K562 (cell line): ENCODE data around the gene LAPTM4A. TPM values are rescaled to one million over a fixed set of nuclear protein-coding genes. Genes with fewer than 3 reads are reported as not detected.

Experiments used
- ETV1 ChIP-seq: fragments of 450-650 bp; conservative IDR thresholded peaks from 2 replicates; pipeline ENCODE4 v1.6.1; 2016; ENCODE audit warnings: missing genetic modification characterization, control low read depth, low read depth, missing compliant biosample characterization
- ETV6 ChIP-seq, 3 experiments: fragments of 150-350 bp in 1 of 3; sonication (generic) in 1 of 3; formaldehyde crosslinking in 1 of 3; IDR thresholded peaks; 2 replicates each; pipeline versions ENCODE4 v1.6.1 to v1.8.0; 2014 to 2022; ENCODE audit warnings: borderline replicate concordance in 2 of 3, low read depth in 2 of 3, antibody characterized with exemption in 1 of 3, low read length in 1 of 3, mild to moderate bottlenecking in 1 of 3, missing genetic modification reagents in 1 of 3
- MTA1 ChIP-seq: fragments of 450-650 bp; IDR thresholded peaks from 2 replicates; pipeline ENCODE4 v1.6.1; 2017; ENCODE audit warnings: borderline replicate concordance
- NFYB ChIP-seq: IDR thresholded peaks from 2 replicates; pipeline ENCODE4 v1.6.1; 2011; ENCODE audit warnings: mild to moderate bottlenecking, moderate library complexity; ENCODE audit not compliant: insufficient read length; ENCODE audit errors: extremely low read depth
- RB1 ChIP-seq: fragments of 450-650 bp; IDR thresholded peaks from 2 replicates; pipeline ENCODE4 v1.6.1; 2017; ENCODE audit warnings: low read depth, mild to moderate bottlenecking
- TAF7 ChIP-seq: fragments of 450-650 bp; IDR thresholded peaks from 2 replicates; pipeline ENCODE4 v1.6.1; 2016; ENCODE audit warnings: missing genetic modification characterization, missing compliant biosample characterization
- polyA plus RNA-seq, 8 experiments: library from polyadenylated mRNA; depleted of rRNA in 4 of 8; stranded (reverse) in 5 of 8; unstranded in 3 of 8; fragments of >200 nt; fragmentation: Nextera tagmentation in 2 of 8; fragmentation: Illumina TruSeq in 1 of 8; extraction: Ambion mirVana in 2 of 8; extraction: Trizol in 1 of 8; gene quantifications; 2 replicates each; pipeline versions ENCODE4 v1.2.1 to v1.2.3, GENCODE V29; 2011 to 2014; ENCODE audit warnings: inconsistent platforms in 1 of 8, missing spikeins in 1 of 8
- total RNA-seq, 7 experiments: library from RNA; depleted of rRNA in 6 of 7; stranded (reverse); fragments of >200 nt in 6 of 7; fragmentation: Illumina TruSeq in 2 of 7; extraction: Trizol in 2 of 7; gene quantifications; 2 replicates each; pipeline versions ENCODE4 v1.2.1 to v1.2.3, GENCODE V29; 2011 to 2021; ENCODE audit warnings: low replicate concordance in 1 of 7
- TF ChIP-seq, protein P1 (sequence below): fragments of 250-450 bp; sonication (Bioruptor Pico); IDR thresholded peaks from 2 replicates; pipeline ENCODE4 v1.4.0; 2020; ENCODE audit warnings: mild to moderate bottlenecking, moderate library complexity
- TF ChIP-seq, protein P2 (sequence below), 2 experiments: fragments of 450-650 bp; IDR thresholded peaks; 2 replicates each; pipeline ENCODE4 v1.6.1; 2016; ENCODE audit warnings: mild to moderate bottlenecking in 2 of 2, borderline replicate concordance in 1 of 2, low read depth in 1 of 2, moderate library complexity in 1 of 2
- TF ChIP-seq, protein P3 (sequence below), 2 experiments: fragments of 450-650 bp in 1 of 2; sonication (generic) in 1 of 2; formaldehyde crosslinking; conservative IDR thresholded peaks; 2 replicates each; pipeline versions ENCODE4 v1.4.0 to v1.8.1; 2020 to 2022; ENCODE audit warnings: mild to moderate bottlenecking in 1 of 2, missing genetic modification reagents in 1 of 2
- TF ChIP-seq, protein P4 (sequence below): fragments of 250-450 bp; sonication (Bioruptor Pico); IDR thresholded peaks from 2 replicates; pipeline ENCODE4 v1.4.0; 2020
- TF ChIP-seq, protein P5 (sequence below), 2 experiments: fragments of 200-800 bp in 1 of 2; sonication (Bioruptor generic) in 1 of 2; sonication (generic) in 1 of 2; formaldehyde crosslinking in 1 of 2; IDR thresholded peaks in 1 of 2; conservative IDR thresholded peaks in 1 of 2; 2 replicates each; pipeline versions ENCODE4 v1.5.0 to v1.6.1; 2016 to 2020; ENCODE audit warnings: missing compliant biosample characterization in 1 of 2, missing genetic modification characterization in 1 of 2, missing genetic modification reagents in 1 of 2

The LAPTM4A gene
- total and polyA plus RNA-seq, 9 of the 15 experiments (the other 6 are each of a cell fraction or from before 2014, with no cell fraction given), result 13.4 to 157 (median 50.1) TPM

DNA sequence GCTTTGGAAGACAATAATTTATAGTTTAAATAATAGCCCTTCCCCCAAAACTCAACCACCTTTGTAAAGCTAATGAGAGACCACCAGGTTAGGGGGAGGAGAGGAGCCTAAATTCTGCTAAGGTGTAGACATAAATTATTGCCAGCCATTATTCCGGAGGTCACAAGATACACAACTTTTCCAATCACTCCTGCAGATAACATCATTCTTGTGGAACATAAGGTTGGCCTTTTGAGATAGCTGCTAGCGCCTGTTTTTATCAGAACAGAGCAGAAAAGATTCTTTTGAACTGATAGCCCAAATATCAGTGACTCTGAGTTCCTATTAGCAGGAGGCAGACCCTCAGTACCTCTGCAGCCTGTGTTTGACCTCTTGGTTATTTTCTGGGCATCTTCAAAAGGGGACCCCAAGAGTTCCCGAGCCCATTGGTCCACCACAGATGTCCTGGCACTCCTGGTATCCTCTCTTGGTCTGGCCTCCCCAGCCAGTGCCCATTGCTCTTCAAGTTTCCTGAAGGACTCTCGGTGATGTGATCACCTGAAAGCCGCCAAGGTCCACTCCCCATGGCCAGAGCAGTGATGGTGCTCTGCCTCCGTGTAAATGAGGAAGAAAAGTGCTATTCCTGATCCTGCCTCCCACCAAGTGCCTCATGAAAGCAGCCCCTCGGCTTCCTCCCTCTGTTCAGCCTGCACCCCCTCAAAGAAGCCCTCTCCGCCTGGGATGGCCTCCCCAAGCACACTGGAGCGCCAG, 38.5 kb upstream of the LAPTM4A start (continued):
- TF ChIP-seq, protein P1, sequence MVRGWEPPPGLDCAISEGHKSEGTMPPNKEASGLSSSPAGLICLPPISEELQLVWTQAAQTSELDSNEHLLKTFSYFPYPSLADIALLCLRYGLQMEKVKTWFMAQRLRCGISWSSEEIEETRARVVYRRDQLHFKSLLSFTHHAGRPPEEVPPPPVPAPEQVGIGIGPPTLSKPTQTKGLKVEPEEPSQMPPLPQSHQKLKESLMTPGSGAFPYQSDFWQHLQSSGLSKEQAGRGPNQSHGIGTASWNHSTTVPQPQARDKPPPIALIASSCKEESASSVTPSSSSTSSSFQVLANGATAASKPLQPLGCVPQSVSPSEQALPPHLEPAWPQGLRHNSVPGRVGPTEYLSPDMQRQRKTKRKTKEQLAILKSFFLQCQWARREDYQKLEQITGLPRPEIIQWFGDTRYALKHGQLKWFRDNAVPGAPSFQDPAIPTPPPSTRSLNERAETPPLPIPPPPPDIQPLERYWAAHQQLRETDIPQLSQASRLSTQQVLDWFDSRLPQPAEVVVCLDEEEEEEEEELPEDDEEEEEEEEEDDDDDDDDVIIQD (CRISPR knock-in tag), result no peak
- TF ChIP-seq, protein P2, sequence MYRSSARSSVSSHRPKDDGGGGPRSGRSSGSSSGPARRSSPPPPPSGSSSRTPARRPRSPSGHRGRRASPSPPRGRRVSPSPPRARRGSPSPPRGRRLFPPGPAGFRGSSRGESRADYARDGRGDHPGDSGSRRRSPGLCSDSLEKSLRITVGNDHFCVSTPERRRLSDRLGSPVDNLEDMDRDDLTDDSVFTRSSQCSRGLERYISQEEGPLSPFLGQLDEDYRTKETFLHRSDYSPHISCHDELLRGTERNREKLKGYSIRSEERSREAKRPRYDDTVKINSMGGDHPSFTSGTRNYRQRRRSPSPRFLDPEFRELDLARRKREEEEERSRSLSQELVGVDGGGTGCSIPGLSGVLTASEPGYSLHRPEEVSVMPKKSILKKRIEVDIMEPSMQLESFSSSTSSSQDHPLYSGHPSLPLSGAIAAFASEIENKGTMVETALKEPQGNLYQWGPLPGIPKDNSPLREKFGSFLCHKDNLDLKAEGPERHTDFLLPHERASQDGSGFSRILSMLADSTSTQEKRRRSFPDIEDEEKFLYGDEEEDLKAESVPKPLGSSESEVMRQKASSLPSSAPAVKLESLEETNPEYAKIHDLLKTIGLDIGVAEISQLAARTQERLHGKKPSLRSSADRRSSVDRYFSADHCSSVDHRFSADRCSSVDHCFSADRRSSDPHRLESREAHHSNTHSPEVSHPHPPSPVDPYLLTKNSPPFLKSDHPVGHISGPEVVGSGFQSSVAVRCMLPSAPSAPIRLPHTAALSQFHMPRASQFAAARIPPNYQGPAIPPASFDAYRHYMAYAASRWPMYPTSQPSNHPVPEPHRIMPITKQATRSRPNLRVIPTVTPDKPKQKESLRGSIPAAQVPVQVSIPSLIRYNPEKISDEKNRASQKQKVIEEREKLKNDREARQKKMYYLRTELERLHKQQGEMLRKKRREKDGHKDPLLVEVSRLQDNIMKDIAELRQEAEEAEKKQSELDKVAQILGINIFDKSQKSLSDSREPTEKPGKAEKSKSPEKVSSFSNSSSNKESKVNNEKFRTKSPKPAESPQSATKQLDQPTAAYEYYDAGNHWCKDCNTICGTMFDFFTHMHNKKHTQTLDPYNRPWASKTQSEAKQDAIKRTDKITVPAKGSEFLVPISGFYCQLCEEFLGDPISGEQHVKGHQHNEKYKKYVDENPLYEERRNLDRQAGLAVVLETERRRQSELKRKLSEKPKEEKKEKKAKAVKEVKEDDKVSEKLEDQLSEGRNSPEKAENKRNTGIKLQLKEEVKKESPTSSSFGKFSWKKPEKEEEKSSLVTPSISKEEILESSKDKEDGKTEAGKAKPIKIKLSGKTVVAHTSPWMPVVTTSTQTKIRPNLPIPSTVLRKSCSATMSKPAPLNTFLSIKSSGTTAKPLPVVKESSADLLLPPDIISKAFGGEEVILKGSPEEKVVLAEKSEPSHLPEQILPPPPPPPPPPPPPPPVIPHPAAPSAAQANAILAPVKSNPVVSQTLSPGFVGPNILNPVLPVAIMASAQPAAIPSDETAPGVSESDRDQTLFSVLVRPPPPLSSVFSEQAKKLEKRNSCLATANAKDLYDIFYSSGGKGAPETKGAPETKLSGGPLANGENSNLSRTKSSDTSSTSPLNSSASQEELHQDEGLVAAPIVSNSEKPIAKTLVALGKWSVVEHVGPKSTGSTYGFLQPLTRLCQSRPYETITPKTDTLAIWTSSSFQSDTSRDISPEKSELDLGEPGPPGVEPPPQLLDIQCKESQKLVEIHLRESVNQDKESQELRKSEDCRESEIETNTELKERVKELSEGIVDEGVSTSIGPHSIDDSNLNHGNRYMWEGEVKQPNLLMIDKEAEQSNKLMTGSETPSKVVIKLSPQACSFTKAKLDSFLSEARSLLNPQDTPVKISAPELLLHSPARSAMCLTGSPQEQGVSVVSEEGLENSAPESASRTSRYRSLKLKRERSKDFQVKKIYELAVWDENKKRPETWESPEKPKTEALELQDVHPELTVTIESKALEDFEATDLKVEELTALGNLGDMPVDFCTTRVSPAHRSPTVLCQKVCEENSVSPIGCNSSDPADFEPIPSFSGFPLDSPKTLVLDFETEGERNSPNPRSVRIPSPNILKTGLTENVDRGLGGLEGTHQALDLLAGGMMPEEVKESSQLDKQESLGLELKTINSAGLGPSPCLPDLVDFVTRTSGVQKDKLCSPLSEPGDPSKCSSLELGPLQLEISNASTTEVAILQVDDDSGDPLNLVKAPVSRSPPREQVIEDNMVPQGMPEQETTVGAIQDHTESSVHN (IDR thresholded peaks at IDR 0.05; ENCODE audit: borderline replicate concordance in 1 of 2, low read depth in 1 of 2), result no peak
- no peak for TF ChIP-seq TAF7 (tag)
- TF ChIP-seq ETV6 (IDR thresholded peaks at IDR 0.05; ENCODE audit: borderline replicate concordance in 1 of 2, low read depth in 2 of 2, low read length in 1 of 2), result no peak
- TF ChIP-seq ETV6 (CRISPR knock-in tag; IDR thresholded peaks at IDR 0.05; ENCODE audit: borderline replicate concordance), result no peak
- no peak for TF ChIP-seq NFYB
- TF ChIP-seq, protein P3, sequence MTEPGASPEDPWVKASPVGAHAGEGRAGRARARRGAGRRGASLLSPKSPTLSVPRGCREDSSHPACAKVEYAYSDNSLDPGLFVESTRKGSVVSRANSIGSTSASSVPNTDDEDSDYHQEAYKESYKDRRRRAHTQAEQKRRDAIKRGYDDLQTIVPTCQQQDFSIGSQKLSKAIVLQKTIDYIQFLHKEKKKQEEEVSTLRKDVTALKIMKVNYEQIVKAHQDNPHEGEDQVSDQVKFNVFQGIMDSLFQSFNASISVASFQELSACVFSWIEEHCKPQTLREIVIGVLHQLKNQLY (CRISPR knock-in tag; conservative IDR thresholded peaks at IDR 0.05), result no peak
- TF ChIP-seq RB1, result no peak
- TF ChIP-seq, protein P4, sequence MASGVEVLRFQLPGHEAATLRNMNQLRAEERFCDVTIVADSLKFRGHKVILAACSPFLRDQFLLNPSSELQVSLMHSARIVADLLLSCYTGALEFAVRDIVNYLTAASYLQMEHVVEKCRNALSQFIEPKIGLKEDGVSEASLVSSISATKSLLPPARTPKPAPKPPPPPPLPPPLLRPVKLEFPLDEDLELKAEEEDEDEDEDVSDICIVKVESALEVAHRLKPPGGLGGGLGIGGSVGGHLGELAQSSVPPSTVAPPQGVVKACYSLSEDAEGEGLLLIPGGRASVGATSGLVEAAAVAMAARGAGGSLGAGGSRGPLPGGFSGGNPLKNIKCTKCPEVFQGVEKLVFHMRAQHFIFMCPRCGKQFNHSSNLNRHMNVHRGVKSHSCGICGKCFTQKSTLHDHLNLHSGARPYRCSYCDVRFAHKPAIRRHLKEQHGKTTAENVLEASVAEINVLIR (CRISPR knock-in tag), result no peak
- TF ChIP-seq ETV1 (tag), result no peak
- TF ChIP-seq, protein P5, sequence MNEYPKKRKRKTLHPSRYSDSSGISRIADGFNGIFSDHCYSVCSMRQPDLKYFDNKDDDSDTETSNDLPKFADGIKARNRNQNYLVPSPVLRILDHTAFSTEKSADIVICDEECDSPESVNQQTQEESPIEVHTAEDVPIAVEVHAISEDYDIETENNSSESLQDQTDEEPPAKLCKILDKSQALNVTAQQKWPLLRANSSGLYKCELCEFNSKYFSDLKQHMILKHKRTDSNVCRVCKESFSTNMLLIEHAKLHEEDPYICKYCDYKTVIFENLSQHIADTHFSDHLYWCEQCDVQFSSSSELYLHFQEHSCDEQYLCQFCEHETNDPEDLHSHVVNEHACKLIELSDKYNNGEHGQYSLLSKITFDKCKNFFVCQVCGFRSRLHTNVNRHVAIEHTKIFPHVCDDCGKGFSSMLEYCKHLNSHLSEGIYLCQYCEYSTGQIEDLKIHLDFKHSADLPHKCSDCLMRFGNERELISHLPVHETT (CRISPR knock-in tag; conservative IDR thresholded peaks at IDR 0.05 in 1 of 2, IDR thresholded peaks at IDR 0.05 in 1 of 2), result no peak
- TF ChIP-seq MTA1, result no peak
